DND-41 (cell line): ENCODE results near the gene TSPAN14.

Experiments
- ATAC-seq: fragments of 200-7000 bp; cut with Tn5 transposase; 3 replicates; pipeline ENCODE4 v1.9.1; 2021; ENCODE audit warnings: low read depth; ENCODE audit not compliant: insufficient read depth
- DNase-seq: peaks from one replicate; pipeline ENCODE4 v3.0.0-alpha.2; 2020
- H2AFZ ChIP-seq: 2 replicates; pipeline ENCODE4 v1.6.0; 2012; ENCODE audit warnings: low read depth, low read length
- H3K27ac ChIP-seq: 2 replicates; pipeline ENCODE4 v1.5.1; 2012; ENCODE audit warnings: low read length, inconsistent platforms
- H3K27me3 ChIP-seq: fragments of 200-600 bp; sonication (generic); 2 replicates; pipeline ENCODE4 v1.6.0; 2012; ENCODE audit warnings: low read length, mild to moderate bottlenecking, inconsistent platforms; ENCODE audit not compliant: insufficient read depth, poor library complexity
- H3K36me3 ChIP-seq: 2 replicates; pipeline ENCODE4 v1.5.1; 2012; ENCODE audit warnings: low read length, inconsistent platforms; ENCODE audit not compliant: insufficient read depth
- H3K4me1 ChIP-seq: 2 replicates; pipeline ENCODE4 v1.5.1; 2012; ENCODE audit warnings: mild to moderate bottlenecking, low read length; ENCODE audit not compliant: insufficient read depth
- H3K4me2 ChIP-seq: 2 replicates; pipeline ENCODE4 v1.6.0; 2012; ENCODE audit warnings: mild to moderate bottlenecking, moderate library complexity, low read length, inconsistent platforms; ENCODE audit not compliant: insufficient read depth
- H3K4me3 ChIP-seq, 2 experiments: fragments of 200-600 bp in 1 of 2; shearing (Covaris generic) in 1 of 2; 2 replicates each; pipeline ENCODE4 v1.5.1; 2012 to 2016; ENCODE audit warnings: inconsistent platforms in 2 of 2, low read length in 2 of 2, mild to moderate bottlenecking in 2 of 2, low read depth in 1 of 2, moderate library complexity in 1 of 2
- H3K79me2 ChIP-seq: 2 replicates; pipeline ENCODE4 v1.6.0; 2012; ENCODE audit warnings: low read length, inconsistent platforms; ENCODE audit not compliant: insufficient read depth
- H3K9ac ChIP-seq: 2 replicates; pipeline ENCODE4 v1.6.0; 2012; ENCODE audit warnings: low read depth, mild to moderate bottlenecking, inconsistent platforms, low read length, moderate library complexity
- H3K9me3 ChIP-seq: 2 replicates; pipeline ENCODE4 v1.5.1; 2012; ENCODE audit warnings: low read length, moderate library complexity, mild to moderate bottlenecking, inconsistent platforms; ENCODE audit not compliant: insufficient read depth, severe bottlenecking
- H4K20me1 ChIP-seq: 2 replicates; pipeline ENCODE4 v1.6.0; 2012; ENCODE audit warnings: low read length; ENCODE audit not compliant: insufficient read depth
- CTCF ChIP-seq: IDR thresholded peaks from 2 replicates; pipeline ENCODE4 v1.5.1; 2012; ENCODE audit warnings: borderline replicate concordance, low read length, moderate library complexity, mild to moderate bottlenecking; ENCODE audit not compliant: poor library complexity, severe bottlenecking; ENCODE audit errors: extremely low read depth
- EZH2 ChIP-seq: IDR thresholded peaks from 3 replicates; pipeline ENCODE4 v1.6.1; 2012; ENCODE audit warnings: borderline replicate concordance, low read depth, mild to moderate bottlenecking, moderate library complexity, low read length, inconsistent platforms; ENCODE audit not compliant: severe bottlenecking

Gene TSPAN14

GRCh38 chr10:80493522-80494051 lies 39.5 kb downstream of the TSPAN14 start:
- Histone ChIP-seq H3K9ac (peak overlapping the region; percentile 35), H3K27me3 (no peaks in the 10 kb centered on the region), H3K9me3 (peaks cover 6% of the 10 kb centered on the region), H2AFZ (peak overlapping the region; percentile 42), H3K4me2 (peak overlapping the region; percentile 60), H3K4me1 (peaks cover 31% of the 10 kb centered on the region), H4K20me1 (0 out of 2 replicates have a peak, but pooled peaks cover 6% of the 10 kb centered on the region), H3K79me2 (peaks cover 37% of the 10 kb centered on the region), H3K36me3 (peaks cover 31% of the 10 kb centered on the region), H3K4me3 (peak overlapping the region in 1 of 2 experiments; percentile 27; a peak in 2 of 4 replicates), H3K27ac (peak overlapping the region; percentile 69)
- peak; percentile 75 for DNase-seq
- no peak for TF ChIP-seq CTCF
- no peak for TF ChIP-seq EZH2
- peak; percentile 97 for ATAC-seq

GRCh38 chr10:80496555-80497172 lies 42.6 kb downstream of the TSPAN14 start:
- Histone ChIP-seq H3K79me2 (peaks cover 29% of the 10 kb centered on the region), H3K4me1 (peaks cover 31% of the 10 kb centered on the region)
- DNase-seq, result no peak

DNA sequence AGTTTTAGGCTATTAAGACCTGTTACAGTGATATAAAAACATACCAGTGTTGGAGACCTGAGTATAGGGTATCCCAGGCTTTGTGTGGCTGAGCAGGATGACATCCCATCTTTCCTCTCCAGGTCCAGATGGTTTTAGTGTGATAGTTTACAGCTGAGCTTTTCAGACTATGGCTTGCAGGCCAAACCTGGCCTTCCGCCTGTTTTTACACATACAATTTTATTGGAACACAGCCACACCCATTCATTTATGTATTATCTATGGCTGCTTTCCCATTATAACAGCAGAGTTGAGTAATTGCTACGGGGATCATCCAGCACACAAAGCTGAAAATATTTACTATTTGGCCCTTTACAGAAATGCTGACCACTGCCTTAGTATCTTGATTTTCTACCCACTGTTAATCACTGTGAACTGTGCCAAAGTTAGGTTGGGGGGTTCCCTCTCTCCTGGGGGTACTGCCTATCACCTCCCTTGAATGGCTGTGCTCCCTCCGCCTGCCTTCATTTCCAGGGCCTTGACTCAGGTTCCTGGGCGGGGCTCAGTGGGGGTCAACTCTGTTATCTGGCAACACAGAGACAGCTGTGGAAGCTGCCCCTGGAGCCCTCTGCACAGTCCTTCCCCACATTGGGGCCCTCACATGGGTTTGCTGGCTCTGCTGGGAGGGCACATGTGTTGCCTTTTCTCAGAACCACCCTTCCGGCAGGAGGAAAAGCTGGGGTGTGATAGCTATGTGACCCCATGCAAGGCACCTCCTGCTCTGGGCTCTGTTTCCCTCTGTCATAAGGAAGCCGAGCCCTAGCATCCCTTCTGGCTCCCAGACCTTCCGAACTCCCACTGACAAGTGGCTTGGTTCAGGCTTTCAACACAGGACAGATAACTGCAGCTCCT lies 43.3 kb downstream of the TSPAN14 start:
- H3K79me2 ChIP-seq, result peaks cover 28% of the 10 kb centered on the region

More at GRCh38 chr10:80496555-80497172, 42.6 kb downstream of the TSPAN14 start:
- no peak overlapping the region for H3K27ac ChIP-seq
- H3K36me3 ChIP-seq, result peaks cover 14% of the 10 kb centered on the region
- no peak overlapping the region for H3K4me3 ChIP-seq
- peaks cover 15% of the 10 kb centered on the region for H4K20me1 ChIP-seq
- H3K9ac ChIP-seq, result no peak overlapping the region
- H3K4me2 ChIP-seq, result no peak overlapping the region
- H2AFZ ChIP-seq, result no peak overlapping the region
- no peak for TF ChIP-seq CTCF
- no peak for TF ChIP-seq EZH2
- peaks cover 6% of the 10 kb centered on the region for H3K9me3 ChIP-seq
- no peaks in the 10 kb centered on the region for H3K27me3 ChIP-seq
- ATAC-seq, result no peak

More for the DNA sequence above, 43.3 kb downstream of the TSPAN14 start:
- Histone ChIP-seq H3K36me3 (peaks cover 13% of the 10 kb centered on the region), H3K9ac (no peak overlapping the region), H3K4me3 (no peak overlapping the region), H3K9me3 (peaks cover 6% of the 10 kb centered on the region), H4K20me1 (peaks cover 18% of the 10 kb centered on the region), H3K4me1 (peaks cover 24% of the 10 kb centered on the region), H3K27ac (no peak overlapping the region), H3K4me2 (no peak overlapping the region), H3K27me3 (no peaks in the 10 kb centered on the region), H2AFZ (no peak overlapping the region)
- TF ChIP-seq CTCF (no peak), EZH2 (no peak)
- no peak for DNase-seq
- ATAC-seq, result no peak
